Measurements from ENCODE around the gene CAMKV. TPM values are rescaled to one million over a fixed set of nuclear protein-coding genes. Genes with fewer than 3 reads are reported as not detected.

Gene CAMKV
- total RNA-seq, 3 donors from 2014 or later: not detected

GRCh38 chr3:49842843-49843517 is 26.7 kb downstream of the CAMKV start:
- H3K4me1 ChIP-seq (ENCODE audit: low read depth): no peaks in the 10 kb centered on the region
- no peak for TF ChIP-seq CTCF (IDR thresholded peaks at IDR 0.05)
- ATAC-seq: no peak
- DNase-seq: no peak
- no peak overlapping the region for H3K4me3 ChIP-seq
- H3K36me3 ChIP-seq (ENCODE audit: low read depth): no peaks in the 10 kb centered on the region
- intact Hi-C loops (cut with DNase I, micrococcal nuclease): loop anchor here in 1 of 2 donors (5.0 kb wide), 1 partner anchor 41 kb away; the partner anchor contains the start of gene INKA1
- H3K9me3 ChIP-seq: no peaks in the 10 kb centered on the region

- ATAC-seq (no peak), DNase-seq (no peak)
- no peak for TF ChIP-seq CTCF (IDR thresholded peaks at IDR 0.05)
- Histone ChIP-seq H3K4me3 (no peak overlapping the region), H3K36me3 (ENCODE audit: low read depth) (no peaks in the 10 kb centered on the region), H3K4me1 (ENCODE audit: low read depth) (no peaks in the 10 kb centered on the region), H3K9me3 (no peaks in the 10 kb centered on the region)
- intact Hi-C loops (cut with DNase I, micrococcal nuclease): loop anchor here in 1 of 2 donors (5.0 kb wide), 1 partner anchor 40 kb away; the partner anchor contains the start of gene INKA1
These were observed 27.9 kb downstream of the CAMKV start for GRCh38 chr3:49841806-49842205.

DNA sequence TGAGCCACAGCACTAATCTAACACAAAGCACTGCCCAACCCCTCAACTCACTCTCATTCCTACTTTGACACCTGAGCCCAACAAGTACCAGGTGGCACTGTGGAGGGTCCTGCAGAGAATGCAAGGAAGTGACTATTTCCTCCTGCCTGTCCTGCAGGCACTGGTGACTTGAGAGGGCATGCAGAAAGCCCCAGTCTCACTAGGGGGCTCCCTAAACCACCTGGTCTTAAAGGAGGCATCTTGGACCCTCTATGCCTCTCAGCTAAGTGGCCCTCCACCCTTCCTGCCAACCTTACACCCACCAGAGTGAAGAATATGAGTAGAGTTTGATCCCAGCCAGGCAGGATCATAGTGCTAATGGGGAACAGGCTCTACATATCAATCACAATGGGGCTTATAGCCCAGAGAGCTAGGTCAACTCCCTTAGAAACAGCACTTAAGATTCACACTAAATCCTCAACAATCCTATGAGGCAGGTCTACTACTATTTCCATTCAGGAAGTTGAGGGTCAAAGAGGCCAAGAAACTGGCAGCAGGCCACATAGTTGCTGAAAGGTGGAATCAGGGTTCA is 28.5 kb downstream of the CAMKV start:
- Histone ChIP-seq H3K4me1 (ENCODE audit: low read depth) (no peaks in the 10 kb centered on the region), H3K4me3 (no peak overlapping the region), H3K9me3 (no peaks in the 10 kb centered on the region), H3K36me3 (ENCODE audit: low read depth) (no peaks in the 10 kb centered on the region)
- DNase-seq (peak in 1 of 3 donors; percentile 29), ATAC-seq (peak; percentile 12)
- intact Hi-C loops (cut with DNase I, micrococcal nuclease): loop anchor here in 1 of 2 donors (5.0 kb wide), 1 partner anchor 39 kb away; the partner anchor contains the start of gene INKA1
- no peak for TF ChIP-seq CTCF (IDR thresholded peaks at IDR 0.05)

- Histone ChIP-seq H3K9me3 (no peaks in the 10 kb centered on the region), H3K36me3 (ENCODE audit: low read depth) (no peaks in the 10 kb centered on the region), H3K4me3 (no peak overlapping the region), H3K4me1 (ENCODE audit: low read depth) (no peaks in the 10 kb centered on the region)
- no peak for TF ChIP-seq CTCF (IDR thresholded peaks at IDR 0.05)
- ATAC-seq: no peak
- intact Hi-C loops (cut with DNase I, micrococcal nuclease): loop anchor here in 1 of 2 donors (5.0 kb wide), 1 partner anchor 38 kb away; the partner anchor contains the start of gene INKA1
- DNase-seq: no peak
These were observed 29.3 kb downstream of the CAMKV start for GRCh38 chr3:49840388-49840787.

DNA sequence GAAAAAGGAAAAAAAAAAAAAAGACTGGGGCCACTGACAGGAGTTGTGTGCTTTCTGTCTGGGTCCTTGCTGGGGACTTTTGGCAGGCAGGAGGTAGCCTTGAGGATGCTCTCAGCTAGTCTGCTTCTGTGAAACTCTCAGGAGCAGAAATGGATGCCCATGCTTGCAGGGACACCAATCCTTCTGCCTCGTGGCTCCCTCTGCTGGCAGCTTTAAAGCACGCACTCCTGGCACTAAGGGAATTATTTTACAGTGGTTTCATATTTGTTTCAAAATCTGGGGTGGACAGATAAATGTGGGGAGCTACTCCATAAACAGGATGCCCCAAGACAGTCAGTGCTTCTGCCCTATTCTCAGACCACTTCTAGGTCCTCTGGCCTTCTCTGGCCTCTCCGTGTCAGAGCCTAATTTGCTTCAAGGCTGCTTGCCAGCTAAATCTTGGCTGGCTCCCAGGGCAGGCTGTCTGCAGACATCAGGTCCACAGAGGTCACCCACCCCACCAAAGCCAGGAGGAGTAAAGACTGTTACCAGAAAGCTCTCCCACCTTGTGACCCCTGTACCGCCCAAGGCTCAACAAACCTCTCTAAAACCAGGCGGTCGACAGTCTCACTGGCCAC is 30.4 kb downstream of the CAMKV start:
- peak; percentile 73 to 88 (median 84) for DNase-seq
- no peaks in the 10 kb centered on the region for H3K4me1 ChIP-seq (ENCODE audit: low read depth)
- peak; percentile 76 for TF ChIP-seq CTCF (IDR thresholded peaks at IDR 0.05)
- no peaks in the 10 kb centered on the region for H3K9me3 ChIP-seq
- no peak overlapping the region for H3K4me3 ChIP-seq
- H3K36me3 ChIP-seq (ENCODE audit: low read depth): no peaks in the 10 kb centered on the region
- ATAC-seq: peak; percentile 93
- intact Hi-C loops (cut with DNase I, micrococcal nuclease): loop anchor here in 1 of 2 donors (5.0 kb wide), 1 partner anchor 37 kb away; the partner anchor contains the start of gene INKA1

All from mucosa of descending colon (tissue), 3 donors.